ENCODE results near the gene DDX10.
A peak's percentile ranks its signal among the peaks of the same experiment; 100 is the strongest.

- no peak for TF ChIP-seq ASH2L (IDR thresholded peaks at IDR 0.05; ENCODE audit: low read length)
- no peak for TF ChIP-seq POLR2AphosphoS5 (IDR thresholded peaks at IDR 0.05; ENCODE audit: low read depth, low read length)
- no peak for TF ChIP-seq POLR2A (IDR thresholded peaks at IDR 0.05; ENCODE audit: control extremely low read depth in 1 of 2, low read depth in 2 of 2, low read length in 2 of 2)
- TF ChIP-seq NRF1 (IDR thresholded peaks at IDR 0.05; ENCODE audit: low read depth, low read length) = no peak
- peak in 2 of 3 experiments; percentile 81 to 82; a peak in 3 of 4 replicates for TF ChIP-seq CTCF (IDR thresholded peaks at IDR 0.05; ENCODE audit: control extremely low read depth in 1 of 3, insufficient read depth in 1 of 3, low read depth in 1 of 3, low read length in 3 of 3)
- TF ChIP-seq USF2 (IDR thresholded peaks at IDR 0.05; ENCODE audit: low read length) = no peak
Observed at GRCh38 chr11:108697872-108698473, 33.1 kb downstream of the DDX10 start.

Measured in H1 (cell line).